ENCODE measurements around the gene CHRNA7. TPM values are rescaled to one million over a fixed set of nuclear protein-coding genes. Genes with fewer than 3 reads are reported as not detected.

Gene CHRNA7
- total RNA-seq, 6 experiments from 2014 or later = 0.35 to 0.39 TPM; not detected in 4

DNA sequence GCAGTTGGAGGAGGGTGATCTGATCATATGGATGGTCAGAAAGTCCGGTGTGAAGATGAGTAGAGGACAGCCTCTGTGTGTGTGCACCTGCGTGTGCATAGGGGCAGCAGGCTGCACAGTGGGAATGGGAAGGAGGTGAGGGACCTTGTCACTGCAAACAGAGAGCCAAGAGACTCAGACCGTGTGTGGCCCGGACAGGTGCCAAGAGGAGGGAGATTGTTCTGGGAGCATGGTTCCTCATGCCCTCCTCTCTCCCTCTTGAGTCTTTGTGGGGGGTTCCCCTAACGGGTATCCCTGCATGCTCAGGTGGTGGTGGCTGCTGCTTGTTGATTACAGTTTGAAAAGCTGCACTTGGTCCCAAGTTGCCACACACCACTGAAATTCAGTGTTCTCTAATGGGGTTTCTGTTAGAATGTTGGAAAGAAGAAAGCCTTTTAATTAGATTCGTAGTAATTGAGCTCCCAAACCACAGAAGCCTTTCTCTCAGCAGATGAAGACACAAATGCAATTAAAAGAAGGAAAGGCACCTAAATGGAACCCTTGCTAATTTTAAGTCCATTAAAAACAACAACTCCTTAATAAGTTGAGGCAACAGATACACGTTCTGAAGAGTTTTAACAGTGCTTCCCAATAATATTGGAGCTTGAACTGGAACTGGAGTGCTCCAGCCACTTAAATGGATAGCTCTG lies 68.9 kb downstream of the CHRNA7 start:
- no peak for DNase-seq
- ATAC-seq = no peak
- Histone ChIP-seq H3K36me3 (no peaks in the 10 kb centered on the region), H3K27me3 (no peaks in the 10 kb centered on the region), H3K4me1 (no peaks in the 10 kb centered on the region), H3K9me3 (no peaks in the 10 kb centered on the region), H3K4me3 (no peak overlapping the region), H3K27ac (no peak overlapping the region)
- 31% methylated on average over 6 of the region's 7 CpGs for WGBS (ENCODE audit: insufficient coverage, low coverage, low lambda C conversion rate, missing lambda C conversion rate)
- intact Hi-C loops (cut with DNase I) = no loop called here
- TF ChIP-seq, protein P1, sequence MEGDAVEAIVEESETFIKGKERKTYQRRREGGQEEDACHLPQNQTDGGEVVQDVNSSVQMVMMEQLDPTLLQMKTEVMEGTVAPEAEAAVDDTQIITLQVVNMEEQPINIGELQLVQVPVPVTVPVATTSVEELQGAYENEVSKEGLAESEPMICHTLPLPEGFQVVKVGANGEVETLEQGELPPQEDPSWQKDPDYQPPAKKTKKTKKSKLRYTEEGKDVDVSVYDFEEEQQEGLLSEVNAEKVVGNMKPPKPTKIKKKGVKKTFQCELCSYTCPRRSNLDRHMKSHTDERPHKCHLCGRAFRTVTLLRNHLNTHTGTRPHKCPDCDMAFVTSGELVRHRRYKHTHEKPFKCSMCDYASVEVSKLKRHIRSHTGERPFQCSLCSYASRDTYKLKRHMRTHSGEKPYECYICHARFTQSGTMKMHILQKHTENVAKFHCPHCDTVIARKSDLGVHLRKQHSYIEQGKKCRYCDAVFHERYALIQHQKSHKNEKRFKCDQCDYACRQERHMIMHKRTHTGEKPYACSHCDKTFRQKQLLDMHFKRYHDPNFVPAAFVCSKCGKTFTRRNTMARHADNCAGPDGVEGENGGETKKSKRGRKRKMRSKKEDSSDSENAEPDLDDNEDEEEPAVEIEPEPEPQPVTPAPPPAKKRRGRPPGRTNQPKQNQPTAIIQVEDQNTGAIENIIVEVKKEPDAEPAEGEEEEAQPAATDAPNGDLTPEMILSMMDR (IDR thresholded peaks at IDR 0.05) = no peak
- TF ChIP-seq POLR2A (IDR thresholded peaks at IDR 0.05) = no peak

GRCh38 chr15:32099956-32100684 lies 69.8 kb downstream of the CHRNA7 start:
- DNase-seq = no peak
- Histone ChIP-seq H3K36me3 (no peaks in the 10 kb centered on the region), H3K4me3 (no peak overlapping the region), H3K27me3 (no peaks in the 10 kb centered on the region), H3K9me3 (no peaks in the 10 kb centered on the region), H3K4me1 (no peaks in the 10 kb centered on the region), H3K27ac (no peak overlapping the region)
- ATAC-seq = no peak
- no peak for TF ChIP-seq POLR2A (IDR thresholded peaks at IDR 0.05)
- TF ChIP-seq, protein P1 (IDR thresholded peaks at IDR 0.05) = no peak
- intact Hi-C loops (cut with DNase I) = no loop called here
- 46% methylated on average over 9 of the region's 10 CpGs for WGBS (ENCODE audit: insufficient coverage, low coverage, low lambda C conversion rate, missing lambda C conversion rate)

GRCh38 chr15:32104061-32104995 lies 74.0 kb downstream of the CHRNA7 start:
- TF ChIP-seq, protein P1 (IDR thresholded peaks at IDR 0.05) = no peak
- TF ChIP-seq POLR2A (IDR thresholded peaks at IDR 0.05) = no peak
- Histone ChIP-seq H3K4me1 (no peaks in the 10 kb centered on the region), H3K27me3 (no peaks in the 10 kb centered on the region), H3K27ac (no peak overlapping the region), H3K4me3 (no peak overlapping the region), H3K9me3 (no peaks in the 10 kb centered on the region), H3K36me3 (no peaks in the 10 kb centered on the region)
- no peak for ATAC-seq
- intact Hi-C loops (cut with DNase I) = no loop called here
- 41% methylated on average over 18 of the region's 18 CpGs for WGBS (ENCODE audit: insufficient coverage, low coverage, low lambda C conversion rate, missing lambda C conversion rate)
- DNase-seq = no peak

GRCh38 chr15:32105258-32106241 lies 75.2 kb downstream of the CHRNA7 start:
- no peak for ATAC-seq
- no peak overlapping the region for H3K4me3 ChIP-seq
- 31% methylated on average over 9 of the region's 11 CpGs for WGBS (ENCODE audit: insufficient coverage, low coverage, low lambda C conversion rate, missing lambda C conversion rate)
- intact Hi-C loops (cut with DNase I) = no loop called here
- no peaks in the 10 kb centered on the region for H3K4me1 ChIP-seq
- H3K27ac ChIP-seq = no peak overlapping the region
- no peaks in the 10 kb centered on the region for H3K36me3 ChIP-seq
- no peaks in the 10 kb centered on the region for H3K9me3 ChIP-seq
- TF ChIP-seq, protein P1 (IDR thresholded peaks at IDR 0.05) = no peak
- TF ChIP-seq POLR2A (IDR thresholded peaks at IDR 0.05) = no peak
- DNase-seq = no peak
- no peaks in the 10 kb centered on the region for H3K27me3 ChIP-seq

Measured in right lobe of liver (tissue), 6 donors.